Stomach (tissue), 9 donors: ENCODE results near the gene SULT6B1. TPM values are rescaled to one million over a fixed set of nuclear protein-coding genes. Genes with fewer than 3 reads are reported as not detected.
"Not testable (repeated sequence)": the region's sequence is repeated elsewhere in the genome, so short reads cannot be mapped to it uniquely, and the experiment has no call there.

Experiments
- DNase-seq, 2 donors: peaks; one replicate each; pipeline versions ENCODE4 v3.0.0 to v3.0.0-alpha.2; 2013 to 2019
- H3K27ac ChIP-seq, 5 donors: fragments of 200-600 bp in 4 of 5; sonication (generic) in 4 of 5; one replicate each; pipeline ENCODE4 v1.5.1; 2013 to 2019; ENCODE audit warnings: mild to moderate bottlenecking in 1 of 5, moderate library complexity in 1 of 5
- H3K27me3 ChIP-seq, 3 donors: fragments of 200-600 bp; sonication (generic); one replicate each; pipeline ENCODE4 v1.5.1; 2017 to 2019; ENCODE audit warnings: mixed run types in 1 of 3
- H3K36me3 ChIP-seq, 4 donors: fragments of 200-600 bp; sonication (generic); 1 replicate in 3 of 4; 2 replicates in 1 of 4; pipeline ENCODE4 v1.5.1; 2016 to 2019
- H3K4me1 ChIP-seq, 4 donors: fragments of 200-600 bp; sonication (generic); one replicate each; pipeline ENCODE4 v1.5.1; 2016 to 2019
- H3K4me3 ChIP-seq, 4 donors: fragments of 200-600 bp; sonication (generic) in 3 of 4; one replicate each; pipeline ENCODE4 v1.5.1; 2016 to 2019; ENCODE audit warnings: mild to moderate bottlenecking in 1 of 4
- H3K9me3 ChIP-seq, 4 donors: fragments of 200-600 bp; sonication (generic); one replicate each; pipeline ENCODE4 v1.5.1; 2016 to 2019
- EP300 ChIP-seq: sonication (generic); formaldehyde crosslinking; IDR thresholded peaks from one replicate; pipeline ENCODE4 v1.6.1; 2017; ENCODE audit warnings: antibody characterized with exemption
- POLR2A ChIP-seq, 4 donors: fragments of 450-650 bp; IDR thresholded peaks; one replicate each; pipeline ENCODE4 v1.6.1; 2016; ENCODE audit warnings: antibody characterized with exemption in 4 of 4, control low read depth in 2 of 4, mild to moderate bottlenecking in 1 of 4, moderate library complexity in 1 of 4
- POLR2AphosphoS5 ChIP-seq, 3 donors: sonication (generic); formaldehyde crosslinking; IDR thresholded peaks; one replicate each; pipeline ENCODE4 v1.6.1; 2016; ENCODE audit warnings: antibody characterized with exemption in 3 of 3
- WGBS, 5 donors: extraction: QIAGEN DNeasy Blood & Tissue Kit in 3 of 5; methylation state at CpG; one replicate each; pipeline versions ENCODE4 v1.1.5 to v1.1.7; 2013 to 2018; 5-methylcytosine and 5-hydroxymethylcytosine counted together
- intact Hi-C: fragments of 100-400 bp; cut with DNase I; formaldehyde crosslinking; loops from one replicate; pipeline ENCODE4 v1.15.1; 2023; ENCODE audit warnings: low total_unique reads
- polyA plus RNA-seq, 3 donors: library from polyadenylated mRNA; stranded (reverse); fragments of 200-250 nt; gene quantifications; one replicate each; pipeline ENCODE4 v1.2.3, GENCODE V29; 2013
- total RNA-seq, 5 donors: library from RNA; depleted of rRNA; stranded (reverse); fragments of >200 nt; gene quantifications; one replicate each; pipeline versions ENCODE4 v1.1.0 to v1.2.3, GENCODE V29; 2014 to 2016
- TF ChIP-seq, protein P1 (sequence below), 7 experiments: fragments of 450-650 bp in 4 of 7; fragments of 200-600 bp in 3 of 7; sonication (generic) in 3 of 7; IDR thresholded peaks; one replicate each; pipeline ENCODE4 v1.5.1; 2016 to 2019; ENCODE audit warnings: antibody characterized with exemption in 7 of 7, control low read depth in 2 of 7, mild to moderate bottlenecking in 1 of 7
- donor health status: healthy with polysubstance abuse.
- donor health status: Bipolar disorder and iron deficiency.
- donor health status: healthy.

SULT6B1 gene
- total and polyA plus RNA-seq, 8 donors: not detected

DNA sequence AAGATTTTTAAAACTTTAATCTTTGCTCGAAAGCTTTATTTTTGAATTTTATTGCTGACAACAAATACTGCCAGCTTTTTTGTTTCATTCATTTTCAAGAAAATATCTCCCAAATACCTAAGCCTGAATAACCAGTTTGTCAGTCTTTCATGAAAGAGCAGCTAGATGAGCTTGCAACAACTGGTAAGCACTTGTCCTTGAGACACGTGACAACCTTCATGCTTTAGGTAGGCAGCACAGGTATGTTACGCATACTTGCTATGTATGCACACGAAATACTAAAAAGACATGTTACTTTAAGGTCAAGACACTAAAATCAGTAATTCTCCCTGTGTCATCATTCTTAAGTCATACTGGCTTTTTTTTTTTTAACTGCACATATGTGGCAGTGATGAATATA is 30.6 kb upstream of the SULT6B1 start:
- DNase-seq: peak in 1 of 2 donors; percentile 16
- no peak overlapping the region for H3K4me3 ChIP-seq
- intact Hi-C loops: no loop called here
- no peak for TF ChIP-seq POLR2A (IDR thresholded peaks at IDR 0.05)
- TF ChIP-seq POLR2AphosphoS5 (IDR thresholded peaks at IDR 0.05): no peak
- no peaks in the 10 kb centered on the region for H3K9me3 ChIP-seq
- WGBS, 5 donors: 77 to 96% (median 91%) methylated on average over 4 of the region's 4 CpGs
- H3K27ac ChIP-seq: no peak overlapping the region
- H3K36me3 ChIP-seq: peaks cover 32 to 97% (median 95%) of the 10 kb centered on the region in 4 donors
- H3K27me3 ChIP-seq: no peaks in the 10 kb centered on the region
- H3K4me1 ChIP-seq: peaks cover 0 to 7% (median 0%) of the 10 kb centered on the region in 4 donors

DNA sequence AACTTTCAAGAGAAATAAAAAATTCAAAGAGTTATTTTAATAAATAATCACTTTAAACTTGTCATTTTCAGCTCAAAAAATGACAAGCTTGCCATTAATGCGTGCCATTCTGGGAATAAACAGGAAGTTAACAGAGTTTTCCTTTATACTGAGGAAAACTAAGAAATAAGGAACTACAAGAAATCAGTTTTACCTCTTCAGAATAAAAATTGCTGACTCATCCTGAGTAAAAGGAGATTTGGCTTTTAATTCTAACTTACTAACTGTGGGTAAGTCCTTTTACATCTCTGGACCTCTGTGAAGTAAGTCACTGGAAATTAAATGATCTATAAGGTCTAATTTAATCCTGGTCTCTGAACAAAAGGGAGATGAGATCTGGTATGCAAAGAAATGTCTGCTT is 26.8 kb upstream of the SULT6B1 start:
- no peak overlapping the region for H3K4me3 ChIP-seq
- peaks cover 39 to 100% (median 96%) of the 10 kb centered on the region in 4 donors for H3K36me3 ChIP-seq
- intact Hi-C loops: no loop called here
- 73 to 93% (median 81%) methylated on average over 1 of the region's 1 CpG for WGBS, 5 donors
- no peak for DNase-seq
- no peaks in the 10 kb centered on the region for H3K4me1 ChIP-seq
- H3K27ac ChIP-seq: peak overlapping the region in 3 of 5 donors; percentile 7 to 39 (median 22)
- TF ChIP-seq EP300 (no peak), POLR2AphosphoS5 (IDR thresholded peaks at IDR 0.05) (no peak), POLR2A (IDR thresholded peaks at IDR 0.05) (no peak)
- TF ChIP-seq, protein P1, sequence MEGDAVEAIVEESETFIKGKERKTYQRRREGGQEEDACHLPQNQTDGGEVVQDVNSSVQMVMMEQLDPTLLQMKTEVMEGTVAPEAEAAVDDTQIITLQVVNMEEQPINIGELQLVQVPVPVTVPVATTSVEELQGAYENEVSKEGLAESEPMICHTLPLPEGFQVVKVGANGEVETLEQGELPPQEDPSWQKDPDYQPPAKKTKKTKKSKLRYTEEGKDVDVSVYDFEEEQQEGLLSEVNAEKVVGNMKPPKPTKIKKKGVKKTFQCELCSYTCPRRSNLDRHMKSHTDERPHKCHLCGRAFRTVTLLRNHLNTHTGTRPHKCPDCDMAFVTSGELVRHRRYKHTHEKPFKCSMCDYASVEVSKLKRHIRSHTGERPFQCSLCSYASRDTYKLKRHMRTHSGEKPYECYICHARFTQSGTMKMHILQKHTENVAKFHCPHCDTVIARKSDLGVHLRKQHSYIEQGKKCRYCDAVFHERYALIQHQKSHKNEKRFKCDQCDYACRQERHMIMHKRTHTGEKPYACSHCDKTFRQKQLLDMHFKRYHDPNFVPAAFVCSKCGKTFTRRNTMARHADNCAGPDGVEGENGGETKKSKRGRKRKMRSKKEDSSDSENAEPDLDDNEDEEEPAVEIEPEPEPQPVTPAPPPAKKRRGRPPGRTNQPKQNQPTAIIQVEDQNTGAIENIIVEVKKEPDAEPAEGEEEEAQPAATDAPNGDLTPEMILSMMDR (IDR thresholded peaks at IDR 0.05): no peak
- H3K9me3 ChIP-seq: no peaks in the 10 kb centered on the region
- H3K27me3 ChIP-seq: no peaks in the 10 kb centered on the region

DNA sequence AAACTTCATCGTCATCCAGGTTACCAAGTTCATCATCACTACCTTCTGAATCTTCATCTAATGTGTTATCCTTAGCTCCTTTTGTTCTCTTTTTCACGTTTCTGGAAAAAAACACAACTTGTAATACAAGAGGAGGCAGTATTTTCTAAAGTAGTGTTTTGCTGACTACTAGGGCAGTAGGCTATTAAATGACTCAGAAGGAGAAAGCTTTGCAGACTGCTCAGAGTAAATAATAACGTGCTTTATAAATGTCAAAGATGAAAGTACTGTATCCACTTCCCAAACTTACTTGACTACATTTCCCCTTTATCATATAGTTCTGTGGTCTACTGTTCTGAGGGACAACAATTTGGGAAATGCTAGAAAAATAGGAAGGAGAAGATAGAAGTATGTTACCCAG is 23.5 kb upstream of the SULT6B1 start:
- 79 to 84% (median 81%) methylated on average over 3 of the region's 3 CpGs for WGBS, 5 donors
- H3K27me3 ChIP-seq: no peaks in the 10 kb centered on the region
- no peak overlapping the region for H3K4me3 ChIP-seq
- intact Hi-C loops: no loop called here
- no peak for TF ChIP-seq POLR2AphosphoS5 (IDR thresholded peaks at IDR 0.05)
- TF ChIP-seq, protein P1 (IDR thresholded peaks at IDR 0.05): no peak
- TF ChIP-seq EP300: no peak
- TF ChIP-seq POLR2A (IDR thresholded peaks at IDR 0.05): no peak
- no peak for DNase-seq
- H3K4me1 ChIP-seq: no peaks in the 10 kb centered on the region
- peaks cover 0 to 29% (median 13%) of the 10 kb centered on the region in 4 donors for H3K9me3 ChIP-seq
- H3K27ac ChIP-seq: no peak overlapping the region
- H3K36me3 ChIP-seq: peaks cover 55 to 100% (median 99%) of the 10 kb centered on the region in 4 donors

DNA sequence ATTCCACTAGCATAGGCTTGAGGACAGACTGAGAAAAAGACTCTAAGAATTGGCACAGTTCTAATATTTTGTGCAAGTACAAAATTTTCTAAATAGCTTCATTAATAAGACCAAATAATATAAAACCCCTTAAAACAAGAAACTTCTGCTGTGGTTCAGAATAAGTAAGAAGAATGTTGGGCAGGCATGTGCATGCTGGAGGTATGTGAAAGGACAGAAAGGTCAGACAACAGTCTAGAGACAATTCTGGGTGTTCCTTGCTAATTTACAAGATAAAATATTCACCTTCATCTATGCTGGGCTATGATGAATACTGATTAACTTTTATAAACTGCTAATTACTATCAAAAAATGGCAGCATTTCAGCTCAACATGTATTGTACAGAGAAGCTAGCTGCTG is 22.7 kb upstream of the SULT6B1 start:
- TF ChIP-seq POLR2A (IDR thresholded peaks at IDR 0.05) (no peak), POLR2AphosphoS5 (IDR thresholded peaks at IDR 0.05) (no peak), EP300 (no peak)
- TF ChIP-seq, protein P1 (IDR thresholded peaks at IDR 0.05): no peak
- no peak overlapping the region for H3K27ac ChIP-seq

DNA sequence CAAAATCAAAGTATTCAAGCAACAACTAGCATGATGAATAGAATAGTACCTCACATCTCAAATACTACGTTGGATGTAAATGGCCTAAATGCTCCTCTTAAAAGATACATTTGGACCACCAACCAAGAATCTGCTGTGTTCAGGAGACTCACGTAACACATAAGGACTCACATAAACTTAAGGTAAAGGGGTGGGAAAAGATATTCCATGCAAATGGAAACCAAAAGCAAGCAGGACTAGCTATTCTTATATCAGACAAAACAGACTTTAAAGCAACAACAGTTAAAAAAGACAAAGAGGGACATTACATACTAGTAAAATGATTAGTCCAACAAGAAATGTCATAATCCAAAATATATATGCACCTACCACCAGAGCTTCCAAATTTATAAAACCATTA is 18.3 kb upstream of the SULT6B1 start:
- H3K27ac ChIP-seq, H3K4me1 ChIP-seq, H3K4me3 ChIP-seq, intact Hi-C loops, DNase-seq, H3K27me3 ChIP-seq: not testable (repeated sequence)
- WGBS, 5 donors: 89 to 100% (median 95%) methylated on average over 2 of the region's 2 CpGs
- peaks cover 0 to 46% (median 22%) of the 10 kb centered on the region in 4 donors for H3K9me3 ChIP-seq
- H3K36me3 ChIP-seq: peaks cover 67 to 100% (median 100%) of the 10 kb centered on the region in 4 donors

More for the DNA sequence above, 22.7 kb upstream of the SULT6B1 start:
- no peak for DNase-seq
- Histone ChIP-seq H3K4me3 (no peak overlapping the region), H3K9me3 (peaks cover 0 to 37% (median 17%) of the 10 kb centered on the region in 4 donors), H3K27me3 (no peaks in the 10 kb centered on the region), H3K36me3 (peaks cover 62 to 100% (median 99%) of the 10 kb centered on the region in 4 donors), H3K4me1 (no peaks in the 10 kb centered on the region)
- intact Hi-C loops: no loop called here
